ENCODE data around the gene FAM120A.

Gene FAM120A

DNA sequence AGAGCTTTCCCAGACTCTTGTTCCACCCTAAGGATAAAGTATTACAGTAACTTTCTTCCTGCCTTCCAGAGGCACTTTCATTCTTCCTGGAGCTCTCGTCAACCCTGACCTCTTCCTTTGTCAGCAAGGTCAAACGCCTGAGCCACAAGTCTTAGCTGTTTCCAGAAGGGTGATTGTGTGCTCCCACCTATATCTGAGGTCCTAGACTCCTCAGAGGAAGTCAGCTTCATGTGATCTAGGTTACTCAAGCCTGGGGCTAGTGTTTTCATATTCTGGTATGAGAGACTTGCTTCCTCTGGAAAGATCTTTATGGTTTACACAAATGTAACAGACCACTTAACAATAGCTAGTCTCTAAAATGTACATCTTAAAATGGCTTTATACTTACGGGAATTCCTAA is 5.4 kb upstream of the FAM120A start:
- DNase-seq (ENCODE audit: low read depth): no peak

GRCh38 chr9:93447655-93448054 is 3.8 kb upstream of the FAM120A start:
- DNase-seq (ENCODE audit: low read depth): no peak

- DNase-seq (ENCODE audit: low read depth): no peak
Measured at GRCh38 chr9:93451849-93452709, 594 bp downstream of the FAM120A start.

GRCh38 chr9:93452710-93453046 is 1.2 kb downstream of the FAM120A start:
- DNase-seq (ENCODE audit: low read depth): no peak

DNA sequence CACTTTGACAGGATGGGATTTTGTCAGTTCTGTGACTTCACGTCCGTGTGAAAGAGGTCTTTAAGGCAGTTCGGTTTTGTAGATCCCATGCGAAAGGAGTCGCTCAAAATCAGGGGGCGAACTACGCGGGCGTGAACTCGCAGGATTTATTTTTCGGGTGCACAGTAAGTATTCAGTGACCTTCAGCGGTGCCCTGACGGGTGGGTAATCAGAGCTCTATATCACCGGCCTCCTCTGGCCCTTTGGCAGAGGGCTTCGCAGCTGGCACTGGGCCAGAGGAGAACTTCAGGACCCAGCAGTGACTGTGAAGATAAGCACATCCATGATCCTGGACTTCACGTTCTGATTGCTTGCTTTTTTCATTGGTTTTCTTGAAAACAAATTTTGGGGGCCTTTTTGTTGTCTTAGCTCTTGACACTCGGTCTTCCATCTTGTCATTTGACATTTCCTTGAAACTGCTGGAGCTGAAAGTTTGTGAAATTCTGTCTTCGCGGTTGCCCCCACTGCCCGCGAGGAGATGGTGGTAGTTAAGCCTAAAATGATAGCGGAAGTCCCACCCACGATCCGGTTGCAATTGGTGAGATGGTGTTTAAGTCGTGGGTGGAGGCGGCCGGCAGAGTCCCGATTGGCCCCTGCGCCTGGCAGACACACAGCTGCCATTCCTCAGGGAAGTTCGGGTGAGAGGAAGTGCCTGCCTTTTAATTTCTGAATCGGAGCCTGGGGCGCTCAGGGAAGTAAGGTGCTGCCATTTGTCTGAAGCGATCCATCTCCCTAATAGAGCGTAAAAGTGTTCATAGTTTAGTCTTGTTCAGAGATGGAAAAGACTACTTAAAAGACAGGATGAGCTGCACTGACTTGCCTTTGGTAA is 1.8 kb downstream of the FAM120A start, which contains the start of gene FAM120AOS:
TSS of gene FAM120AOS (minus strand) at position 535 of the 868 bp plus-strand sequence. CDS start 872 bp downstream, outside the sequence.
- peak; percentile 55 for DNase-seq (ENCODE audit: low read depth)

GRCh38 chr9:93456022-93456421 is 4.5 kb downstream of the FAM120A start:
- DNase-seq (ENCODE audit: low read depth): no peak

- DNase-seq (ENCODE audit: low read depth): no peak
Measured at GRCh38 chr9:93456504-93456903, 5.0 kb downstream of the FAM120A start.

- no peak for DNase-seq (ENCODE audit: low read depth)
Measured at GRCh38 chr9:93457006-93457405, 5.5 kb downstream of the FAM120A start.

GRCh38 chr9:93458712-93459111 is 7.2 kb downstream of the FAM120A start:
- DNase-seq (ENCODE audit: low read depth): no peak

DNA sequence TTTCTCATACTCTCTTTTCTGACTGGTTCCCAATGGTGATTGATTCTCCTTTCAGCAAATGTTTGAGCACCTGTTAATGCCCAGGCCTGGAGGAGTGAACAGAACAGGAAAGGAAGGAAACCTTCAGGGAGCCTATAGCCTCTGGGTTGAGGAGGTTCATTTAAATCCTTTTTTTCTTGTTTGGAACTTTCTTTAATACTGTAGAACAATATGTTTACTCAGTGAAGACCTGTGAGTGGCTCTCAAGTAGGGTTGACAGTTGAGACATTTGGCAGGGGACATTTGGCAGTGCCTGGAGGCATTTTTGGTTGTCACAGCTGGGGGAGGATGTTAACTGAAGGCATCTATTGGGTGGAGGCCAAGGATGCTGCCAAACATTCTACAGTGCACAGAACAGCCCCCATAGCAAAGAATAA is 8.0 kb downstream of the FAM120A start:
- DNase-seq (ENCODE audit: low read depth): no peak

GRCh38 chr9:93460689-93461413 is 9.4 kb downstream of the FAM120A start:
- no peak for DNase-seq (ENCODE audit: low read depth)

- no peak for DNase-seq (ENCODE audit: low read depth)
Measured at GRCh38 chr9:93461414-93461743, 9.9 kb downstream of the FAM120A start.

DNA sequence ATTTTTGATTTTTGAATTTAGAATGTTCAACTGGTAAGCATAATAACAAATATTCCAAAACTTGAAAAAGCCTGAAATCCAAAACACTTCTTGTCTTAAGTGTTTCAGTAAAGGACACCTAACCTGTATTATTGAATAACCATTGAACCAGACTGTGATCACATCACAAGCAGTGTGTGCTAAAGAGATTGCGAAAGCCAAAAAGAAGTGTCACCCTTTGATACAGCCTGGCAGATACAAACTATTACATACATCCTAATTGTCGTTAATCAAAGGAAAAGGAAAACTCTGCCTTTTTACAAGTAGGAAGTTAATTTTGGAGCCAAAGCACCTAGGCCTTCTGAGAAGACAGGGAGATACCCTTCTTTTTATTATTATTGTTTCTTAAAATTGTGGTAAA is 10.3 kb downstream of the FAM120A start:
- DNase-seq (ENCODE audit: low read depth): no peak

DNA sequence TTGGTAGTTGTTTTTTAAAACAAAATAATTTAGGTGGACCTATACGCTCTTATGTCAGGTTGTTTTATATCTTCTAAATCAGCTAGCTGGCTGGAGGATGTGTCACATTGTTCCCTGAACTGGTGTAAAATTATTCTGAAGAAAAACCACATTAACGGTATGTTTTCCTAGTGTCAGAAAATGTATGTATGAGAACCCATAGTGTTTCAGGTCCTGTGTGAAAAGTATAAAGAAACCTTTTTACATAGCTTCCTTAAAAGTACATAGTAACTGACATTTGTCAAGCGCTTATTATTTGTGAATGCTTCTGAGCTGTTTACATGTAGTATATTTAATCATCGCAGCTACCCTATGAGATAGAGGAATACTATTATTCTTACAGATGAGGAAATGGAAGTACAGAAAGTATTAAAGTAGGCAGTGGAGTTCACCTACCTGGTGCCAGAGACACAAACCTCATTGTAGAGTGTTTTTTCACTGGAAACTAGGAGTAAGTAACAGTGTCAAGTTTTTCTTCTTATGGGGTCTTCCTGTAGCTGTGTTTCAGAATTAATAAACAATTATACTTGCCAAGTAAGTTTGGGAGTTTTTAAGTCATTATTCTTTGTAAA is 12.3 kb downstream of the FAM120A start:
- no peak for DNase-seq (ENCODE audit: low read depth)

- DNase-seq (ENCODE audit: low read depth): no peak
Measured at GRCh38 chr9:93464395-93464794, 12.9 kb downstream of the FAM120A start.

DNA sequence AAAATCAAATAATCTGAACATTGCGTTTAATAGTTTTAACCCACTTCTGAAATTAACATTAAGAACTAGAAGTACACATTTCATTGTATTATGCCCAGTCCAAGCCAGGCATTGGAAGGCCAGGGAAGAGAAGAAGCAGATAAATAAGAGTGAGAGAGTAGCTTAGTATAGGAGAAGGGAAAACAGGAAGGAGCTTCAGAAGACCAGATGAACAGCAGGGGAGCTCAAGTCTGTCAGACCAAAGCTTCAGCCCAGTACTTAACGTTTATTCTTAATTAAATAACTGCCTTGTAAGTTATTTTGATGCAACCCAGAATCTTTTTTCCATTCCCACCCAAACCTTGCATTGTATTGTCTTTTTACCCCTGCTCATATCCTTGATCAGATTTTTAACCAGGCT is 13.4 kb downstream of the FAM120A start:
- no peak for DNase-seq (ENCODE audit: low read depth)

DNA sequence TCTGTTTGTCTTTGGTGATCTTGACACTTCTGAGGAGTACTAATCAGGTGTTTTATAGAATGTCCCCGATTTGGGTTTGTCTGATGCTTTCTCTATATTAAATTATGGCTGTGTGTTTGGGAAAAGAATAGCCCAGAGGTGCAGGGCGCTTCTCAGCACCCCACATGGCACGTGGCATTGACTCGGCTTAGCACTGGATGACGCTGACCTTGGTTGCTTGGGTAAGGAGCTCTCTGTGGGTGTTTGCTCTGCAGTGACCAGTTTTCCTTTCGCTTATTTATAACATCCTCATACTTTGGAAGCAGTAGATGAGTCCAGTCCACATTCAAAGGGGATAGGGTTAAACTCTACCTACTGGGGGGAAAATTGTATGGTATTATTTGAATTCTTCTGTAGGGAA is 14.4 kb downstream of the FAM120A start:
- DNase-seq (ENCODE audit: low read depth): no peak

GRCh38 chr9:93466416-93467061 is 15.1 kb downstream of the FAM120A start:
- no peak for DNase-seq (ENCODE audit: low read depth)

DNA sequence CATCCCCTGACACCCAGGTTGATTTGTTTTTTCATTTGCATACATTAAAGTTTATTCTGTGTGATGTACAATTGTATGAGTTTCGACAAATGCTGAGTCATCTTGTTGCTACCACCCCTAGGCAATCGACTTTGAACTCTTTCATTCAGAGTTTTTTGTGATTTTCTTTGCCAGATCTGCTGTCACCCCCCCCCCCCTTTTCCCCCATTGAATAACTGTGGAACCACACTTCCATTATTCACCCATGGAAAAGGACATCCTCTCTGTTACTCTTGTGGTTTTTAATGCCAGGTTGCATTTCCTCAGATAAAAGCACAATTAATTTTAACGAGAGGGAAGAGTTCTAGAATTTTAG is 15.6 kb downstream of the FAM120A start:
- DNase-seq (ENCODE audit: low read depth): no peak

DNA sequence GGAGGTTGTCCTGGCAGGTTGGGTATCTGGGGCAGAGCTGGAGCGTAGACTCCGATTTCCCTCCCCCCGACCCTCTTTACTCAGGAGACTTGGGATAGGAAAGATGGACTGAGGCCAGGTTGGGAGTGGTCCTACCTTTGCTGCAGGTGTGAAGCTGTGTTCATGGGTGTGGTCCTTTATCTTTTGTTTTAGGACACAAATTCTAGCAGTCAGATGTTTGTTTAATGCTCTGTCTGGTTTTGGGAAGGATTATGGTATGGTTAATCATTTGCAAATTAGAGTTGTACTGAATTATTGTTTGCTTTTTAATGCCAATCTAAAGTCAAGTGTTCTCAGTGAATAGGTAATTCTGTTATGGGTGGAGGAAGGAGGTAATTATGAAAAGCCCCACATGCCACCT is 16.0 kb downstream of the FAM120A start:
- DNase-seq (ENCODE audit: low read depth): no peak

DNA sequence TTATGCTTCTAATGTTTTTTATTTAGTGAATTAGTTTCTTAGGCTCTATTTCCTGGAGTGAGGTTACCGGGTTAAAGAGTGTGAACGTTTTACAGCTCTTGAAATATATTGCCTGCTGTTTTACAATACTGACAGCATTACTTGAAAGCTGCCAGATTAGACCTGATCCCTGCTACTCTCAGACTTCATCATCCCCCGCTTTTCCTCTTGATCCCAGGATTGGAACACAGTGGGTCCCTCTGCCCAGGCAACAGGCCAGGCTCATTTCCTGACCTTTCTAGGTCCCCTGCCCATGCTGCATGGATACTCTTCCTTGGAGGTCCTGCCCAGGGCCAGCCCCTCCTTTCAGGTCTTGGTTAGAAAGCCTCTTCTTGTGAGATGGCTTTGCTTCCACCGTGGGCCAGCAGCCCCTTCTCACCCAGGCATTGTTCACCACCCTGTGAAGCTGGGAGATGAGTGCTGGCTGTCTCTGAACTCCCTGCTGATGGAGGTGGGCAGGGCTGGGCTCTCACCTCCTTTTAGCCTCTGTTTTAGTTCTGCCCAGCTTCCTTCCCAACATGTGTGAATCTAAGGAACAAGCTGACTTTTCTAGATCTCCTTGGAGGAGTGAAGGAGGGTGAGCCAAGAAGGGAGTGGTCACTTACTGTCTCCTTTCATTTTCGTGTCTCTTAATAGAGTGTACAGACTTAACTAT is 17.4 kb downstream of the FAM120A start:
- no peak for DNase-seq (ENCODE audit: low read depth)
